ENCODE results near the gene MRPS21.
"Not testable (repeated sequence)": the region's sequence is repeated elsewhere in the genome, so short reads cannot be mapped to it uniquely, and the experiment has no call there.

DNA sequence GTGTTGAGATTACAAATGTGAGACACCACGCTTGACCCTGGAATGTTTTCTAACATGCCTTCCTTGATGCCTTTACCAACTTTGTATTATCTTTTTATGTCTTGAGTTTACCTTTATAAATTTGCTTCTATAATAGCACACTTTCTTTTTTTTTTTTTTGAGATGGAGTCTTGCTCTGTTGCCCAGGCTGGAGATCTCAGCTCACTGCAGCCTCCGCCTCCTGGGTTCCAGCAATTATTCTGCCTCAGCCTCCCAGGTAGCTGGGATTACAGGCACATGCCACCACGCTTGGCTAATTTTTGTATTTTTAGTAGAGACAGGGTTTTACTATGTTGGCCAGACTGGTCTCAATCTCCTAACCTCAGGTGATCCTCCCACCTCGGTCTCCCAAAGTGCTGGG lies 21.0 kb downstream of the MRPS21 start:
- not testable (repeated sequence) for TF ChIP-seq CTCF (conservative IDR thresholded peaks at IDR 0.05; ENCODE audit: low read length); EZH2phosphoT487 (IDR thresholded peaks at IDR 0.05; ENCODE audit: borderline replicate concordance)

Data from Loucy (cell line).